Fibroblast of skin of right biceps (primary cell): ENCODE results near the gene IL1RAP.

Experiments used
- DNase-seq: peaks from one replicate; pipeline ENCODE4 v3.0.0-alpha.2; 2013

The IL1RAP gene

GRCh38 chr3:190581041-190581541, 67.2 kb downstream of the IL1RAP start:
- DNase-seq: peak; percentile 21

- no peak for DNase-seq
These were observed 68.8 kb downstream of the IL1RAP start for GRCh38 chr3:190582667-190583066.

- peak; percentile 92 for DNase-seq
These were observed 72.1 kb downstream of the IL1RAP start for GRCh38 chr3:190585805-190586630.

GRCh38 chr3:190586631-190587011, 72.7 kb downstream of the IL1RAP start:
- DNase-seq: peak; percentile 73

DNA sequence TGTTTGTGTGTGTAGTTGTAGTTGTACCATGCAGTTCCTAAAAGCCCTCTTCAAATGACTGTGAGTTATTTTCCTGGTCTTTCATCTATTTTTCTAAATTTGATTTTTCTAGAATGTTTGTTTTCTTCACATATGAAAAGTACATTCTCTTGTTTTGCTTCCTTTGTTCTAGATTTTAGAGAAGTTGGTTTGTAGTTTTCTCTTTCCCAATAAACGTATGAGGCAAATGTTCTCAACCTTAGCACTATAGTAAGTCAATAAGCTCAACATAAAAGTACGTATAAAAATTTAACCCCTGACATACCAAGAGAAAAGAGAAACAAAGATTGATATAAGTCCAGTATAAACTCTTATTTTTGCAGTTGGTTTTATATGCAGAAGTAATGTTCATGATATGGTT, 74.7 kb downstream of the IL1RAP start:
- DNase-seq: no peak

DNA sequence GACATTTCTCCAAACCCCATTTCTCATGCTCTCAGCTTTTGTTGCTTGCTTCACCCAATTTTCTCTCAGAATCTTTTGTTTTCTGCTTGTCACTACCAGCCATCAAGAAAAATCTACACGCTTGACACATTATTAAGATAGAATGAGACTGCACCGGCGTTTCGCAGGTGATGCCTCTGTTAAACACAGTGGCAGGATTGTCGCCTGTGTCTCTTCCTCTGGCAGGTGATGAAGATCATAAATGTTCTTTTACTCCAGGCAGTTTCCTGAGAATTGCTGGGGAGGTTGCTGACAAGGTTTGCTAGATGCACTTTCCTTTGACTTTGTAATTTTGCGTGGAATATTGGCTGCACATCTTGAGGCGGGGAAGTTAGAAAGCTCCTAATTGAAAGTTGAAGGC, 75.4 kb downstream of the IL1RAP start:
- no peak for DNase-seq

- no peak for DNase-seq
These were observed 77.2 kb downstream of the IL1RAP start for GRCh38 chr3:190591080-190591479.

GRCh38 chr3:190593075-190593474, 79.2 kb downstream of the IL1RAP start:
- DNase-seq: no peak

DNA sequence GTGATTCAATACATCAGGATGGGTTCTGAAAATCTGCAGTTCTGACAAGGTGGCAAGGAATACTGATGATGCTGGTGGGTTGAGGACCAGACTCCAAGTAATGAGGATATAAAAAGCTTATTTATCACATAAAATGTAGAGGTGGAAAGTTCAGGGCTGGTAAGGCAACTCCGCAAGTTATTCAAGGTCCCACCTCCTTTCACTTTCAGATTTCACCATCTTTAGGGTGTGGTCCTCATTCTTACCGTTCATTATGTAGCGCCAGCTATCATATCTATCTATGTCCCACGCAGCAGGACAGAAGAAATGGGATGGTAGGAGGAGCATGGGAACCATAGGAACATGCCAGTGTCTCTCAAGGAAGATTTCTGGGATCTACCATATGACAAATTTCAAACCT, 80.3 kb downstream of the IL1RAP start:
- no peak for DNase-seq

DNA sequence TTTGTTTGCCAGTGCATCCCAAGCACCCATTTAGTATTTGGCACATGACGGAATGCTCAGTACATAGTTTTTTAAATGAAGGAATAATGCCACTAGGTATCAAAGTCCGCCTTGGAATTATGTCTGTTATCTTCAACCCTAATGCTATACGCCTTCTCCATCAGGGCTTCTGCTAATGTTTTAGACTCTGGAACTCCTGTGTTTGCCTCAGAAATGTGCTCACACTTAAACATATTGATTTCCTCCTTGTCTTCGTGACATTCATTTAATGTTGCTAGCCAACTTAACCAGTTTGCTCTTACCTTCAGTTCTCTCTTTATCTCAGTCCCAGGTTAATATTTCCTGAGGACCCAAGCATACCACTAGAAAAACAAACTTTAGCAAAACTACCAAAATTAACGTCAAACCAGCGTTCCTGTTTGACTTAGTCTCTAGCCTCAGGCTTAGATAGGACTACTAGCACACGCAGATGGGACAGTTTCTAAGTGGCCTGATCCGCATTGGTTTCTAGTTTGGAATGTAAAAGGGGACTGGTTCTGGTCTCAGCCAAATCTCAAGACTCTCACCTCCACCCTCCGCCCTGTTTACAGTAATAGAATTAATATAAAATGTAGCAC, 81.4 kb downstream of the IL1RAP start:
- no peak for DNase-seq

DNA sequence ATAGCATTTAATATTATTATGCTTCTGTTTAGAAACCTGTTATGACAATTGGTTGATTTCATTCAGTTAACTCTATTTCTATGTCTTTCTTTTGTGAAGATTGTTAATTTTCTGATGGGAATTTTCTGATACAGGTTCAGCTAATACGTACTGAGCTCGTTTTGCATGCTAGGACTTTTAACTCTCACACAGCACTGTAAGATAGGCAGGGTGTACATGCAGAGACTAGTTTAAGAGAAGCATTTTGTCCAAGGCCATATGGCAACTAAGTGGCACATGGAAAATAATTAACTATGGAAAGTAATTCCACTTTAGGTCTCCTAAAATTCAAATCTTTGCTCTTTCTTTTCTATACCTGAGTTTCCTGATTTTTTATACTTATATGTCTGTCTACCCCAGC, 81.9 kb downstream of the IL1RAP start:
- DNase-seq: no peak

- DNase-seq: peak; percentile 7
These were observed 82.7 kb downstream of the IL1RAP start for GRCh38 chr3:190596349-190597285.

- DNase-seq: no peak
These were observed 83.4 kb downstream of the IL1RAP start for GRCh38 chr3:190597291-190597690.

GRCh38 chr3:190601622-190602021, 87.7 kb downstream of the IL1RAP start:
- no peak for DNase-seq

DNA sequence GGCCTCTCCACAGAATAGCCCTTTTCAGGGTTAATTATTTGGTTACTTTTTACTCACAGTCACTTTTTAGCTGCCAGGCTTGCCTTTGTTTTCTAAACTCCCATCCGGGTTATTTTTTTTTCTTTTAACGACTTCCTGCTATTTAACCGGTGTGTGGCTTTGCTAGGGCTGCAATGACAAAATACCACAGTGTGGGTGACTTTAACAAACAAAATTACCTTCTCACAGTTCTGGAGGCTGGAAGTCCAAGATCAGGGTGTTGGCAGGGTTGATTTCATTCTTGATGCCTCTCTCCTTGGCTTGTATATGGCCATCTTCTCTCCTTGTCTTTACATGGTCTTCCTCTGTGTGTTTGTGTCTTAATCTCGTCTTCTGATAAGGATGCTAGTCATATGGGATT, 91.5 kb downstream of the IL1RAP start:
- no peak for DNase-seq

GRCh38 chr3:190606596-190606995, 92.7 kb downstream of the IL1RAP start:
- DNase-seq: no peak

DNA sequence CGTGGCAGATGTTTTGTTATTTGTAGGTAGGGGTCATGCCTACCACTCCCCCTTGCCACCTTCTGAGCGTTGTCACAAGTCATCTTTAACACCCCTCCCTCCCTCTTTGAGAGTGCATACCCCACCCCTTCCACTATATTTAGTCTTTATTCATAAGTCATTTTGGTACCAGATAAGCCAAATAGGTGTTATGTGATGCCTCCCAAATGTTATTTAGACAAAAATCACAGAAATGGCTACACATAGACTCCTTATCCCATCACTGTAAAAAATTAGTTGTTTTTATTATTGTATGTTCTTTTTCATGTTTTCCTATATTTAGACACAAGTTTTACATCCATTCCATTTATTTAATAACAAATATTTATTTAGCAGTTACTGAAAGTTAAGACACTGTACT, 93.1 kb downstream of the IL1RAP start:
- DNase-seq: no peak

DNA sequence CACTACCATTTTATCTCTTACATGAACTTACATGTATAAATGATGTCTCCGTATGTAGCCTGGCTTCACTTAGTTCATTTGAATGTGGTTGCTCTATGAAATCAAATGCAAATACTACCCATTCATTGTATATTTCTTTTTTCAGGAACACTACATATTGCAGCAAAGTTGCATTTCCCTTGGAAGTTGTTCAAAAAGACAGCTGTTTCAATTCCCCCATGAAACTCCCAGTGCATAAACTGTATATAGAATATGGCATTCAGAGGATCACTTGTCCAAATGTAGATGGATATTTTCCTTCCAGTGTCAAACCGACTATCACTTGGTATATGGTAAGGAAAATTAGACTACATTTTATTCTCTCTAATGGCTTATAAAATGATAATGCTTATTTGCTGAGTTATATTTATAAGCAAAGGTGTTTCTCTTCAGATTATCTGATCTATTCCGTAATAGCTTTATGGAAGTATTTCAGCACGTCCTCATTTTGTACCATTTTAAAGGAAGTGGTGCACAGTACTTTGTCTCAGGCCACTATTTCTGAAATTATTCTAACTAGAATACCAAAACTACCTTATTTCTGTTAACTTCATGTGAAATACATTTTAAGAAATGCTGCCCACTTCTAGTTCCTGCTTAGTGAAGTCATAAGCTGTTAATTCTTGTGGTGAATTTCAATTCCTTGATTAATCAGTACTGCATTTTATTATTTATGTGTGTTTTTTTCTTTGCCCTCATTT, 95.1 kb downstream of the IL1RAP start:
- no peak for DNase-seq

GRCh38 chr3:190614226-190615059, 100.6 kb downstream of the IL1RAP start:
- DNase-seq: no peak

DNA sequence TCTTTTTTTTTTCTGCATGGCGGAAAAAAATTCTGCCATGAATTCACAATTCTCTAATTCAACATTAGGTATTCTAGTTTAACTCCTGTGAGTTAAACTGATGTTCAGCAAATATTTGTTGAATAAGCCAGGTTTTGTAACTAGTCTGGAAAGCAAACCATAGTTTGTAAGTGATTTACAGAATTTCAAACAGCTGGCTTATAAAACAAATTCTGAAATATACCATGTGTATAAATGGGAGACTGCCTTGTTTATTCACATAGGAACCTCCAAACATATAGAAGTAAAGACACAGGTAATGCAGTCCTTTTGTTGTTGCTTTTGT, 101.1 kb downstream of the IL1RAP start:
- no peak for DNase-seq

- no peak for DNase-seq
These were observed 101.7 kb downstream of the IL1RAP start for GRCh38 chr3:190615607-190616006.

DNA sequence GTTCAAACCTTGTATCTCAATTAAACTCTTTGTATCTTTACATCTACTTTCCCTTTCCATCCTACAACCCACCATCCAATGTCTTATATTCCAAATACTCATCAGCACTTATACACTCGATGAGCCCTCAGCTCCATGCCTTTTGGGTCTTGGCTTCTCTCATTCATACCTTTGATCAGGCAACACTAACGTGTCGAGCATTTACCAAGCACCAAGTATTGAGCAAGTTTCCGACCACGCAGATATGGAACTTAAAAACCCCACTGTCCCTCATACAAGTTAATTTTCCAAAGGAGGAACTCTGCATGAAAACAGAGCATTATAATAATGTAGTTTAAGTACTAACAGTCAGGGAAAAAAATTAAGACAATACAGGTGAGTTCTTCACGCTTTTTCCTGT, 102.8 kb downstream of the IL1RAP start:
- DNase-seq: no peak
